HG02678 (cell line): ENCODE results near the gene EML6.

Experiments used
- ATAC-seq: cut with Tn5 transposase; IDR thresholded peaks from one replicate; pipeline ENCODE4 v1.9.1; 2021; ENCODE audit warnings: mild to moderate bottlenecking, moderate library complexity; ENCODE audit not compliant: unreplicated experiment

The EML6 gene

DNA sequence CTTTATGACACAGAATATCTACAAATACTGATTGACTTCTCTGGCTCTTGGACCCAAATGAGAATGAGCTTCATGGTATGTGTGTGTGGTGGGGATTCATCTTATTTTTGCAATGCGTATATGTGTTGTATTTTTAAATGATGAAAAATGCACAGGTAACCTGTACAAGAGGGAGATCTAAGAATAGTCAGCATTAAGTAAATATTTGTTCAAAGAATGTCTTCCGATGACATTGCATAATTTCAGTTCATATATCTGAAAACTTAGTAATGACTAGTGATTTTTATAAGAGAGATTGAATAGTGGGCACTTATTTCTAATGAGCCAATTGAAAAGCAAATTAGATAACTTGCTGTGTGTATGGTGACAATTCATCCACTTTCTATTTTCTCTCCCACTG, 66.4 kb downstream of the EML6 start:
- ATAC-seq, result no peak

DNA sequence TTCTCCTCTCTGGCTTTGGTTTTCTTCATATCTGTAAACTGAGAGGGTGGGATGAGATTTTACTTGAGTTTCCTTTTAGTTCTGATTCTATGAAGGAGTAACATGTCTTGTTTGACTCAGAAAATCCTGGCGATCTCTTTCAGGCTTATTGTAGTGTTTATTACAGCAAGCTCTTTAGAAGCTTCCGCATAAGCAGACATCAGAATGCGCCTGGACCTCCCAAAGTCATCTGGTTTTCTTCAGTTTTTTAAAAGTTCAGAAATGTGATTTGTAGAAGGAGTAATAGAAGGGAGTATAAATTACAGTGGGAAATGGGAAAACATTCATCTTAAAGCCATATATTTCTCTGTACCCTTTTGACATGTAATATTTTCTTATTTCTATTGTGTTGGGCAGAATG, 68.4 kb downstream of the EML6 start:
- ATAC-seq, result no peak

DNA sequence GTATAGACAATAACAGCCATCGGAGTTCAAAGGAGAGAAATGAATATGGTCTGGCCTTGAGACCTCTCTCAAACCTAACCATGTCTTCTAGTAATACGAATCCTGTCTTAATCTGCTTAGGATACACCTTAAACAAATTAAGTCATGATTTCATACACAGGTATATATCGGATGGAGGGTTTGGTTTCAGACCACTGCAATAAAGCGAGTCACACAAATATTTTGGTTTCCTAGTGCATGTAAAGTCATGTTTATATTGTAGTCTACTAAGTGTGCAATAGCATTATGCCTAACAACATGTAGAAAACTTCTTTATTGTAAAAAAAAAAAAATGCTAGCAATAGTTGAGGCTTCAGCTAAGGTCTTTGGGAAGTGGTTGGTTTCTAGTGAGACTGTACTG, 73.8 kb downstream of the EML6 start:
- no peak for ATAC-seq

DNA sequence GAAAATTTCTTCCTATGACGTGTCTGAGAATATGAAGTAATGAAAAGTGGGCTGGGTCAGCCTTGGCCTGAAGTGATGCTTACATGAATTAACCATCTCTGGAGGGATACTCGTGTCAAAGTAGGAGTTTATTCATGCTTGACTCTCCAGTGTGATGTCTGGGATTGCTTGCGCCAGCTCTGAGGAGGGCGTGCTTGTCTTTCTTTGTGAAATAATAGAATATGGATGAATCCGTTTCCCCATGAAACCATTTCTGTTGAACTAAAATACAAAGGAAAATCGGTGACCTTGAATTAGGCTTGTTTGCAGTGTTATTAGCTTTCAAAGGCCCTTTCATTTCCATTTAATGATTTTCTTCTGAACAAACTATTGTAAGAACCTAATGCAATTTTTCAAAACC, 77.9 kb downstream of the EML6 start:
- no peak for ATAC-seq

DNA sequence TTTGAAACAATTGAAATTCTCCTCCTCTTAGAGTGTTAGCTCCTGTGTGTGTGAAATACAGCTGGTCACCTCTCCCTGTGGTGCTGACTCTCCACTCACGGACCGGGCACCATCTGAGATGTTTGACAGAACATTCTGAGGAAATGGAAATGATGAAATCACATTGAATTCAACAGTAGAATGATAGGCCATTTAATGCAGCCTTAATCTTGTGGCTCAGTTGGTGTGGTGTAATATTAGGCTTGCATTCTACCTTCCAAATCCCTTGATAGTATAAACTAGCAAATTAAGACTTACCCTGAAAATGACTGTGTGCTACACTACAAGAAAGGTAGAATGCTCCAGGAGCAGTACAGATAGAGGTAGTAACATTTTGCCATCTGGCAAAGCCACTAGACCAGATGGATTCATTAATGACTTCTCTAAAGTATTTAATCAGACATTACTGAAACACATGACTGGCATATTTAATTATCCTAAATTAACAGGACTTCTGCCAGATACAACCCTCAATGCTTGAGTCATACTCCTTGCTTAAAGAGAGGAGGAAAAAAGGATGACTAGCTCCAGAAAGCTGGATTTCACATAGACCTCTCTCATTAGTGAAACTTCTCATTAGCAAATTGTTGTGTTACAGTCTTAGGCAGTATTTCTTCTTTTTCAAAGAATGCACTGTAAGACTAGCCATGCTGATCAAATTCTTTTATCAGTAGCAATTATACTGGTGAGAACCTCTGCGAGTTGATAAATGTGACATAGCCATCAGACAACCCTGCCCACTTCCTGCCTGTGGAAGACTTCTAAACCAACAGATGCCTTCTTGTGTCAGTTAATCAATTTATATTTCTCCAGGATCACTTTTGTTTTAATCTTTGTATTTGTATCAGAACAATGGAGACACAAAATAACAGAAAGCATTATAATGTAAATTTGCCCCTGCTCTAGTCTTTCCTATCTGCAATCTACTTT, 80.6 kb downstream of the EML6 start:
- no peak for ATAC-seq

DNA sequence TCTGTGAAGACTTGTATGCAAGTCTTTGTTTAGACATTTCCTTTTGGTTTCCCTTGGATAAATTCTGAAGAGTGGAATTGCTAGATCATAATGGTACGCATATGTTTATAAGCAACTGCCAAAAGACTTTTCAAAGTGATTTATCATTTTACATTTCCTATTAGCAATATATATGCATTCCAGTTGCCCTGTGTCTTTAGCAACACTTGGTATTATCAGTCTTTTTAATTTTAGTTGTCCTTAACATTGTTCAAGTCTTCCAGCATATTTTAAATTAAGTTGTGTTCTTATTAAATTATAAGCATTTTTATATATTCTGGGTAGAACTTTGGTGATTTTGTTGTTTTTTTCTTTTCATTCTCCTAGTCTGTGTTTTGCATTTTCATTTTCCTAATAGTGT, 81.8 kb downstream of the EML6 start:
- no peak for ATAC-seq

DNA sequence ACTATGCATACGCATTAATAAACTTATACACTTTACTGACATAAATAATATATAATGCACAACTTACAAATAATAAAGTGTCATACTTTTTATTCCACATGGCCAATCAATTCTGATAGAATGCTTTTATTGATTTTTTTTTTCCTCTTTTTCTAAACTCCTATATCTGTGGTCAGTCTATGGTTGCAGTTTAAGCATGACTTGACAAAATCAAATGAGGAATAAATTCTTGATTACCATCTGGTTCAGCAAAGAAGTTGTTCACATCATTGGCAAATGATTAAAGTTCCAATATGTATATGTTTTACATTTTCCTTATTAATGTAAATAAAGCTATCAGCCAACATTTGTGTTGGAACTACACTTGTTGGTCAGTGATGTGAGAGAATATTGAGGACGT, 83.5 kb downstream of the EML6 start:
- ATAC-seq, result no peak

DNA sequence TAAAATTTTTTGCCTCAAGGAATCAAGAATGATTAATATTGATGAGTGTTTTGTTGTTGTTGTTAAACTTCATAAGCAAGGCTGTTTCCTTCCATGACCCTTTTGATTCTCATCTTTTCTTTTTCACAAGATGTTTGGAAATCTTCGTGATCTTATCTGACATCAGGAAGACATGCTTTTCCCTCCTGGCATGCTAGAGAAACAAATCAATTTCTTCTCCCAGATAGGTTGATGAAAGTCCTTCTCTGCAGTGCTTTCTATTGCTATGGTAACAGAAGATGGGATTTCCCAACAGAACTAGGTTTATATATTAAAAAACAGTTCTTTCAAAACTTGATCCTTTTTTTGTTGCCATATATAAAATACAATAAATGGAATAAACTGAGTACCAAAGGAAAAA, 85.2 kb downstream of the EML6 start:
- no peak for ATAC-seq

DNA sequence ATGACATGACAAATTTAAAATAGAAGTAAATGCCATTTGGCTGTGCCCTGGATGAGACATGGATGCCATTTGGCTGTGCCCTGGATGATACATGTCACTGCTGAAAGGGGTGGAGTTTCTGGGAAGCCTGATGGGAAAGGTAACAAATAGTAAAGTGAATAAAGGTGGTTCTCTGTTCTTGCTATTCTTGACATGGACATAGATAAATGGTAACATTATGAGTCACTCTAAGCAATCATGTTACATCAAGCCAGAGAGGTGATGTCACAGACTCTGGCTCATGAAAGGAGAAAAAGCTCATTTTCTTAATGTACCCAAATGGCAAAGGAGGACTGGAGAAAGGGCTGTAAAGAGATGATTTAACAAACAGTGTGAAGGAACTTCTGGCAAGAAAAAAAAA, 86.4 kb downstream of the EML6 start:
- no peak for ATAC-seq

DNA sequence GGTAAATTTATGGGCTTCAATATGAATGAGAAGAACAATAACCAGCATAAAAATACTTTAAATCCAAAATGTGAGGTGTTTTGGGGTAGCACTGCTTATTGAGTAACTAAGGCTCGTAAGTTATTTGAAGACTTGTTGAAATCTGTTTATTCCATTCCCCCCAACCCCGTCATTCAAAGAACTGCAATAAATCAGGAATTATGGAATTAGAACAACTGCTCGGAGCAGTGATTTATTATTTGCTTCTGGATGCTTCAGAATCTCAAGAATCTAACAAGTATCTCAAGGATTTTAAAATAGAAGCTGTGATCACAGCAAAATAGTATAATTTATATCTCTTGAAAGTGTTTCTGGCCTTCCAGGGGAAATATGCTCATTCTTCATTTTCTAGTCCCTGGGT, 86.8 kb downstream of the EML6 start:
- no peak for ATAC-seq

DNA sequence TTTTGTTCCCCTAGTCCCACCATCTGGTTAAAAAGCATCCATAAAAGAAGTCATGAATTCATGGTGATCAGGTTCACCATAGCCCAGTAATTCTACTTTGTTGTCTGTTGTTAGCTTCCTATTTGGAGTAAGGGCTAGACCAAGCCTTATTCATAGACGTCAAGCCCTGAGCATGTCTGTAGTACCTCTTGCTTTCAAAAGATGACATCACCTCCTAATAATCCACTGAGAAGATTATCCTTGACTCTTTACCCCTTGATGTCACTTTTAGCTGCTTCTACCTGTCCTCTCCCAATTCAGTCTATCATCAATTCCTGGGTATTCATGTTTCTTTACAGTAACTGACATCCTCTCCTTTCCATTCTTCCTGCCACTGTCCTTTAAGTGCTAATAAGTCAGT, 90.1 kb downstream of the EML6 start:
- no peak for ATAC-seq

DNA sequence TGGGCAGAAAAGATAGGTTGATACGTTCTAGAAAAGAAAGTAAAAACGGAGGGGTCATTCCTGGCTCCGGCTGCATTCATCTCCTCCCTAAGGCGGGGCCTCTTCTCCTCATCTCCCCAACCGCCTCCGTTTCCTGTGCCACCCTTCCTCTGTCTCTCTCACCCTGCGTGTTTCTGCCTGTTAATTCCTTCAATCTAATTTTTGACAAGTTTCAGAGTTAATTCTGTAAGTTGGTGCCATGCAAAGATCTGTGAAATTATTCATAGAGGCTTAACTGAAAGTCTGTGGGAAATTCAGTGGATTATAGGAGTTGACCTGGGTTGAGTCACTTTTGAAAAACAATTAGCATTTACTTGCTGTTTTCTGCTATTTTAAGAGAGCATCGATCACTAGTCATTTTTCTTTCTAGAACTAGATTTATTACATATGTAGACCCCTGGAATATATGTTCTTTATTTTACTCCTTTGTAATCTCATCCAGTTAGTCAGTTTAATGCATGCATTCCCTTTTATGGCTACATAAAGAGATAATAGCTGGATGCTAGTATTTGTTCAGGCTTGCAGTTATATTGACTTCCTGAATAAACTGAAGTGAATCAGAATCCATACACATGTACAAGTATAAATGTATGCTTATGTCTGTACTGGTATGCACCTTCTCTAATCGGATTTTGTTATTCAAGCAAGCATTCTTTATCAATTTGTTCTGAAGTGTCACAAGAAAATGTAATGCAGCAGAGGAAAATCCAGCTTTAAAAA, 91.1 kb downstream of the EML6 start:
- ATAC-seq, result no peak

DNA sequence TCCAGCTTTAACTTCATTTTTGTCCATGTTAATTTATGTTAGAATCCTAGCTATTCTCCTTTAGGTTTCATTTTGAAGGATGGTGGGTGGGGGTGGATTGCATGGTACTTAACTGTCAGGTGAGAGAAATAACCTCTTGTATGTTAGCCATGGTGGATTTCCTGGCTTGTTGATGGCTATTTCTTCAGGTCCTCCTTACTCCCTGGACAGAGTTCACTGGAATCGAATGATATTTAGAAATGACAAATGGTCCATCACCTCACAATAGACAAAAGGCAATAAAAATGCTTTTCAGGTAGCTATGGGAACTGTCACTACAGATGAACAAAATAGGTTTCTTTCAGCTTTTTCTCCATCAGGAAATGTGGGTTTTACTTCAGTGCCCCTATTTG, 91.7 kb downstream of the EML6 start:
- no peak for ATAC-seq

DNA sequence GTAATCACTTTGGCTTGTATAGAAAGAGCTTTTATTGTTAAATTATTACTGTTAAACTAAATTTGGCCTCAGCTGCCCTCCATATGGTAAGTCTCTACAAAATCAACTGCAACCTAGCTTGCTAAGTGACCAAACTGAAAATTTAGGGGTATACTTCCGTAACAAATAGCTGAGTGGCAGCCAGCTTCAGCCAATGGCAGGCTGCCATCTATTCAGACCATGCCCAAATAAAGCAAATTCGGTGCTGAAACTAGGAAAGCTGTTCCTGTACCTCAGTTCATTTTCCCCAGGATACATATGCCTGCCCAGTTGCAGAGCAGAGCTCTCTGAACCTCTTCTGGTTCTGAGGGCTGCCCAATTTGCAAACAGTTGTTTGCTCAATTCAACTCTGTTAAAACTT, 94.8 kb downstream of the EML6 start:
- no peak for ATAC-seq

DNA sequence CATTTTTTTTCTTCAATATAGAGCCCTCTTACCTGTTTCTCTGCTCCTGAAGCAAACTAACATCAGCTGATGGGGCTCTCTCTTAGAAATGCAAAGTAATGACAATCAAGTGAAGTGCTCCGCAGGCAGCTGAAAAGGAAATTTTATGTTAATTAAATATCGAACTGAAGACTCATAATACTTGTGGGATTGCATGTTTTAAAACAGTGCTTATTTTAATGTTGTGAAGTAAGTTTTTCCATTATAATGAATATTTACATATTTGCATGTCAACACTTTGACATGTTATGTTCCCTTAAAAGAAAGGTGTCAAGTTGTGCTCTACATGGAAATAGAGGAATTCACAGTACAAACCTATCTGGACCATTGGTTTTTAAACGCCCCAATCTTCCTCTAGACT, 97.1 kb downstream of the EML6 start:
- no peak for ATAC-seq

DNA sequence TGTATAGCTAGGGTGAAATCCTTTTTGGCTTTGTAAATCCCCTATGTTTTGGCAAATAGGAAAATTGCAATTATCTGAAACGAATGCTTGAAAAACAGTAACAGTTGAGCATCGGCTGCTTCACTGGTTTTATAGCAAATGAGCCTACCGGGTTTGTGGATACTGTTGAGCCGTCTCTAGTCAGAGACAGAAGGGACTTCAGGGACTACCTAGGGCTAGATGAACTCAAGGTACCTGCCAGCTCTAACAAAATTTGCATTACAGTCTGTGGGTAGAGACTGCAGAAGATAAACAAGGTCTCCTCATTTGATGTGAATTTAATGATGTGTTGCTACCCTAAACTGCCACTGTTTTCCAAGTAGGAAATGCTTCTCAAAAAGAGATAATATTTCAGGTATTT, 101.1 kb downstream of the EML6 start:
- ATAC-seq, result no peak

DNA sequence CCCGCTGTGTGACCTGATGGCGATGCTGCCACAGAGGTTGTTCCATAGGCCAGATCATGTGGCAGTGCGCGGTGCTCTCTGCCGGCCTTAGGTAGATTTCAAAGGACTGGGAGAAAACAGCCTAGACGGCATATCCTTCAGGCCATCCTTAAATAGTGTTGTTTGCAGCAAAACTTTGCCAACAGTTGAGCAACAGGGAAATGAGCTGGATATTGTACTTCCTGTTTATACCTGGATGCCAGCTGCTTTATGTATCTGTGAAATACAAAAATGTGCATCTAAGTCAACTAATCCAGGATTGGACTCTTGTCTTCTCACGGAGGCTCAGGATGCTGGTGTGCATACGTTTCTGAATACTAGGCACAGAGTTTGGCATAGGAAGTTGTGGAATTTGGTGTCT, 107.1 kb downstream of the EML6 start:
- ATAC-seq, result no peak

DNA sequence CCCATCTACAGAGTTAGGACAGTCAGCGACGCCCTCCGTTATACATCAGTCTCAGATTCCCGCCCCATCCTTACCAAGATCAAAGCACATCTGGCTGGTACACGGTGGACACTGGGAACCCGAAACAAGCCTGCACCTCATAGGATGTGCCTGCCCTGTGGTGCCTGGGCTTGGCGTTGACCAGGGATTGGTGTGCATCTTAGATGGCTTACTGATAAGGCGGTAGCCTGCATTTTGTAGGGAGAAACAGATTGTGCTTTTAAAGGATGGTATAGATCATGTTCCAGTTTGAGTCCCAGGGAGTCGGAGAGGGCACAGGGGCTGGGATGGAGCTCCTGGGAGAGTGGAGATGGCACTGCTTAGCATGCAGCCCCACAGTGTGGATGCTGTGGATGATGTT, 108.0 kb downstream of the EML6 start:
- ATAC-seq, result no peak

DNA sequence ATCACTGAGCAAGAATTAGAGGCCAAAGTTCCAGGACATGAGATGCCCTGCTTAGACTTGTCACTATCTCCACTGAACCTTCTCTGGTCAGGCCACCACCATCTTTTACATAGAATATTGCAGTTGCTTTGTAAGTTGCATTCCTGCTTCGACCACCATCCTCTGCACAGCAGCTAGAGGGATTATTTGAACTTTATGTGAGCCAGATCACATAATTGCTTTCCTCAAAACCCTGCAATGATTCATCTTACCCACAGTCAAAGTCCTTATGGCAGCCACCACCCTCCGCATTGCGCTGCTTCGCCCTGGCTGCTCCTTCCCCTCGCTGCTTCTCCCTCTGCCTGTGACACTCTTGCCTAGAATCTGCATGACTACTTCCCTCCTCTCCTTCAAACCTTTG, 111.3 kb downstream of the EML6 start:
- no peak for ATAC-seq

DNA sequence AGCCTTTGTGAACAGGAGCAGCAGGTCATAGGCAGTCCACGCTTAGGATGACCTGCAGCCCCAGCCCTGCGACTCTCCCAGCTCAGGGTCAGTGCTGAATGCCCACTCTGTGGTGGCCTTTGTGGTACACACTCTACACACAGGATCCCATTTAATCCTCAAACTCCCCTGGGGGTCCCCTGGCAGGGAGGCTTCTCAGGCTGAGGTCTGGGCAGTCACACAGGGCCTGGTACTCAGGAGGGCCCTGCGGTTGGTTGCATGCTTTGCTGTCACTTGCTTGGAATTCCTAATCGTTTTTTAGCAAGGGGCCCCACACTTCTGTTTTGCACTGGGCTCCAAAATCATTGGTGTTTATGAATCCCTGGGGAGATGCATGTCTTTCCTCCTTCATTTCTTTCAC, 113.0 kb downstream of the EML6 start:
- ATAC-seq, result no peak

DNA sequence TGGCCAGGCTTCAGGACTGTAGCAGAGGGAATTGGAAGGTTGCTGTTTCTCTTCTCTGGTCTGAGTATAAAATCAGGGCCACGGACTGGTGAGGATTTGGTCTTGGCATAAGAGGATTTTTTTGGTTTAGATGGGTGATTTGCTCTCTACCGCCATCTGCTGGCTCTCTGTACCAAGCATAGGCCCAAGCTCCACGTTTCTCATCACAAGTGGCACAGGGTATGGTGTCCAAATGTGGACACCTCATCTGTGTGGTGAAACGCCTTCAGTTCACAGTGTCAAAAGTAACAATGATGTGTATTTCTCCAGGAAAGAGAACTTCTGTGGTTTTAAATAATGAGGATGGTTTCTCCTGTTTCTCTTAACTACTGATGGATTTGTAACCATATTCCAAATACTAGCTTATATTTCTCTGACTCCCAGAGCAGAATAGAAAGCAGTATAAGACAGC, 115.1 kb downstream of the EML6 start:
- peak; percentile 71 for ATAC-seq
